Left lung (tissue), 10 donors: ENCODE data around the gene CEP162. TPM values are rescaled to one million over a fixed set of nuclear protein-coding genes. Genes with fewer than 3 reads are reported as not detected.
A peak's percentile ranks its signal among the peaks of the same experiment; 100 is the strongest.
"Not testable (repeated sequence)": the region's sequence is repeated elsewhere in the genome, so short reads cannot be mapped to it uniquely, and the experiment has no call there.

ENCODE experiments used
- ATAC-seq: fragments of 200-7000 bp; cut with Tn5 transposase; one replicate; pipeline ENCODE4 v1.9.1; 2020; ENCODE audit warnings: moderate library complexity
- DNase-seq, 4 donors: peaks; one replicate each; pipeline ENCODE4 v3.0.0-alpha.2; 2013 to 2020
- H3K27ac ChIP-seq, 2 donors: fragments of 200-600 bp; sonication (generic) in 1 of 2; one replicate each; pipeline versions ENCODE4 v1.5.0 to v1.8.0; 2020 to 2021
- H3K27me3 ChIP-seq, 2 donors: fragments of 200-600 bp; sonication (generic) in 1 of 2; one replicate each; pipeline versions ENCODE4 v1.5.0 to v1.8.0; 2020 to 2021
- H3K36me3 ChIP-seq, 2 donors: fragments of 200-600 bp; sonication (generic) in 1 of 2; one replicate each; pipeline versions ENCODE4 v1.5.0 to v1.8.0; 2020 to 2021
- H3K4me1 ChIP-seq, 2 donors: fragments of 200-600 bp; one replicate each; pipeline ENCODE4 v1.8.0; 2021
- H3K4me3 ChIP-seq, 2 donors: fragments of 200-600 bp; sonication (generic) in 1 of 2; one replicate each; pipeline versions ENCODE4 v1.5.0 to v1.8.0; 2020 to 2021; ENCODE audit warnings: mild to moderate bottlenecking in 1 of 2
- H3K9me3 ChIP-seq, 2 donors: fragments of 200-600 bp; sonication (generic) in 1 of 2; one replicate each; pipeline versions ENCODE4 v1.5.0 to v1.8.0; 2020 to 2021
- intact Hi-C, 2 donors: fragments of 100-400 bp; cut with DNase I; formaldehyde crosslinking; loops; one replicate each; pipeline versions ENCODE4 v1.11.2 to v1.14.2; 2022
- polyA plus RNA-seq, 6 donors: library from polyadenylated mRNA; unstranded; fragments of 120-200 nt; gene quantifications; one replicate each; pipeline ENCODE4 v1.2.1, GENCODE V29; 2013; ENCODE audit not compliant: insufficient read length in 6 of 6
- total RNA-seq, 2 donors: library from RNA; stranded (reverse); fragmentation: NEBNext Ultra II Directional; extraction: Animal tissue kit (Norgen Biotek cat#: 25700); gene quantifications; one replicate each; pipeline ENCODE4 v1.2.1, GENCODE V29; 2021
- TF ChIP-seq, protein P1 (sequence below), 2 donors: fragments of 200-600 bp; sonication (generic) in 1 of 2; IDR thresholded peaks; one replicate each; pipeline versions ENCODE4 v1.5.0 to v1.8.0; 2021; ENCODE audit warnings: antibody characterized with exemption in 2 of 2
- donor health status: DM: no; HTN: yes; CAD: no.
- donor health status: DM: no; HTN: no; CAD: no.

CEP162 gene
- total and polyA plus RNA-seq, 8 donors, result 9.7 to 26.4 (median 19.3) TPM

DNA sequence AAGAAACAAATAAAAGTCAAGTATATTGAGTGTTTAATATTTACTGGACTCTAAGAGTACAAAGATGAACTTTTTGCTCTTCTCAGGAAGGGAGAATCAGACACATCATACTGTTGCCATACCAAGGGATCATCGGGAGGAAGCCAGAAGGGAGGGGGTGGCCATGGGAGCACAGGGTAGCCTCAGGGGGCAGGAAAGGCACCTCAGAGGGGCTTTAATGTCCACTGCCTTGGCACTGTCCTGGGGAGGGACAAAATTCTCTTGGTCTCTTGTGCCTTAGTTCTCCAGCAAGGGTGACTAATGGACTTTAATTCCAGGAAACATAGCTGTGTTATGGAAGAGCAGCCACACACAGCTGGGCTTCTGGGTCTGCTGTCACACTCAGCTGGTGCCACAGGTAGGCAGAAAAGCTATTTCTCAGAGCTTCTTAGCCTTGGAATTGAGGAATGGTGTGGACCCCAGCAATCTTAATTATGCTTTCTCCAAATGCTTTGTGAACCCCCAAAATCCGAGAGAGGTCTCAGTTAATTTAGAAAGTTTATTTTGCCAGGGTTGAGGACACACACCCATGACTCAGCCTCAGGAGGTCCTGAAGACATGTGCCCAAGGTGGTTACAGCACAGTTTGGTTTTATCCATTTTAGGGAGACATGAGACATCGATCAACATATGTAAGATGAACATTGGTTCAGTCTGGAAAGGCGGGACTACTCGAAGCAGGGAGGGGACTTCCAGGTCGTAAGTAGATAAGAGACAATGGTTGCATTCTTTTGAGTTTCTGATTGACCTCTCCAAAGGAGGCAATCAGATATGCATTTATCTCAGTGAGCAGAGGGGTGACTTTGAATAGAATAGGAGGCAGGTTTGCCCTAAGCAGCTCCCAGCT is 140.7 kb downstream of the CEP162 start:
- intact Hi-C loops, result no loop called here
- TF ChIP-seq, protein P1, sequence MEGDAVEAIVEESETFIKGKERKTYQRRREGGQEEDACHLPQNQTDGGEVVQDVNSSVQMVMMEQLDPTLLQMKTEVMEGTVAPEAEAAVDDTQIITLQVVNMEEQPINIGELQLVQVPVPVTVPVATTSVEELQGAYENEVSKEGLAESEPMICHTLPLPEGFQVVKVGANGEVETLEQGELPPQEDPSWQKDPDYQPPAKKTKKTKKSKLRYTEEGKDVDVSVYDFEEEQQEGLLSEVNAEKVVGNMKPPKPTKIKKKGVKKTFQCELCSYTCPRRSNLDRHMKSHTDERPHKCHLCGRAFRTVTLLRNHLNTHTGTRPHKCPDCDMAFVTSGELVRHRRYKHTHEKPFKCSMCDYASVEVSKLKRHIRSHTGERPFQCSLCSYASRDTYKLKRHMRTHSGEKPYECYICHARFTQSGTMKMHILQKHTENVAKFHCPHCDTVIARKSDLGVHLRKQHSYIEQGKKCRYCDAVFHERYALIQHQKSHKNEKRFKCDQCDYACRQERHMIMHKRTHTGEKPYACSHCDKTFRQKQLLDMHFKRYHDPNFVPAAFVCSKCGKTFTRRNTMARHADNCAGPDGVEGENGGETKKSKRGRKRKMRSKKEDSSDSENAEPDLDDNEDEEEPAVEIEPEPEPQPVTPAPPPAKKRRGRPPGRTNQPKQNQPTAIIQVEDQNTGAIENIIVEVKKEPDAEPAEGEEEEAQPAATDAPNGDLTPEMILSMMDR (IDR thresholded peaks at IDR 0.05), result no peak
- no peak for ATAC-seq

DNA sequence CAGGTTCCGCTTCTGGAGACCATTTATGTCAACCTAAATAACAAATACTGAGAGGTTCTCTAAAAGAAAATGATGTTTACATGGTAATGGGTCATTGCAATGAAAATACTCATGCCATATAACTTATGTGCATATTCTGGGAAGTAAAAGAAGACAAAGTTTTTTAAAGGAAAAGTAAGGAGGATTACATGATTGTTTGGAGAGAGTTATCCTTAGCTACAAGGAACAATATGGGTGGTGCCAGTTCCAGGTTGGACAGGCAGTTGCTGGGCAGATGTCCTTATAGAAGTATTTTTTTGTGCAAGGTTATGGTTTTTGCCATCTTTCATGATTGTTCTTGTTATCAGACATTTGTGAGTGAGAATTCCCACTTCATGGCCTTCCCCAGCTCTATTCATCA is 141.4 kb downstream of the CEP162 start:
- H3K4me3 ChIP-seq, result no peak overlapping the region
- intact Hi-C loops, result no loop called here
- H3K27ac ChIP-seq, result no peak overlapping the region
- no peak for DNase-seq
- no peaks in the 10 kb centered on the region for H3K4me1 ChIP-seq
- no peak for ATAC-seq
- no peaks in the 10 kb centered on the region for H3K27me3 ChIP-seq
- H3K36me3 ChIP-seq, result no peaks in the 10 kb centered on the region
- TF ChIP-seq, protein P1 (IDR thresholded peaks at IDR 0.05), result no peak
- H3K9me3 ChIP-seq, result no peaks in the 10 kb centered on the region

More for the DNA sequence above, 140.7 kb downstream of the CEP162 start:
- no peaks in the 10 kb centered on the region for H3K4me1 ChIP-seq
- no peak overlapping the region for H3K27ac ChIP-seq
- no peaks in the 10 kb centered on the region for H3K27me3 ChIP-seq
- DNase-seq, result no peak
- no peaks in the 10 kb centered on the region for H3K9me3 ChIP-seq
- H3K36me3 ChIP-seq, result no peaks in the 10 kb centered on the region
- H3K4me3 ChIP-seq, result no peak overlapping the region

DNA sequence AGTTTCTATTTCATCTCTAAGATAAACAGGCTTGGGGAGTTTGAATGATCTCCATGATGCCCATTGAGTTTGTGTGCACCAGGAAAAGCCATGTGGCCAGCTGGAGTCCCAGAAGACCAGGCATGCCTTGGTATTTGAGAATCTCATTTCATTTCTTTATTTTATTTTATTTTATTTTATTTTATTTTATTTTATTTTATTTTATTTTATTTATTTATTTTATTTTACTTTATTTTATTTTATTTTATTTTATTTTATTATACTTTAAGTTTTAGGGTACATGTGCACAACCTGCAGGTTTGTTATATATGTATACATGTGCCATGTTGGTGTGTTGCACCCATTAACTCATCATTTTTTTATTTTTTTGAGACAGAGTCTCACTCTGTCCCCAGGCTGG is 142.7 kb downstream of the CEP162 start:
- DNase-seq, H3K9me3 ChIP-seq, H3K27ac ChIP-seq, ATAC-seq, H3K36me3 ChIP-seq, H3K4me1 ChIP-seq, H3K4me3 ChIP-seq, H3K27me3 ChIP-seq, intact Hi-C loops: not testable (repeated sequence)

DNA sequence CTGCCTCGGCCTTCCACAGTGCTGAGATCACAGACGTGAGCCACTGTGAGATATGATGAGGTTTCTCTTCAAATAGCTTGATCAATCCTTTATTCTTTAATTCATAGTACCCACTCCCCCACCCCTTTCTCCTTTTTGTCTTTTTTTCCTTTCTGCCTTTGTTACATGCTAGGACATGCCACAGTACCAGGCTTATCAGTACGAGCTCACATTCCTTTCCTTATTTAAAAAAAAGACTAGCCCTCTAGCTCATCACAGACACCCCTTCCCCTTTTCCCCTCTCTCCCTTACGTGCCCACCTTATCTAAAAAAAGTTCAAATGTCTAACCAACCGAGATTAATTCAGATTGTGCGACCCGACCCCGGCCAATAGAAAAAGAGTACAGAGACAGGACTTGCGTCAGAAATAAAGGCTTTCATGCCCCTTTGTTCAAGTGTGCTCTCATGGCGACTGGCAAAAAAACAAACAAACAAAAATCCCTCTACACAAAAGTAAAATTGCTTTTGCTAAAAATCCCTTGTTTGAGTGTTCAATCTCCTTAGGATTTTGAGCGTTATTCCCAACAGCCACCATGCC is 144.7 kb downstream of the CEP162 start:
- H3K4me3 ChIP-seq, result no peak overlapping the region
- H3K36me3 ChIP-seq, result no peaks in the 10 kb centered on the region
- intact Hi-C loops, result no loop called here
- no peaks in the 10 kb centered on the region for H3K9me3 ChIP-seq
- ATAC-seq (no peak), DNase-seq (peak in 1 of 4 donors; percentile 7)
- no peak overlapping the region for H3K27ac ChIP-seq
- TF ChIP-seq, protein P1 (IDR thresholded peaks at IDR 0.05), result no peak
- no peaks in the 10 kb centered on the region for H3K27me3 ChIP-seq
- no peaks in the 10 kb centered on the region for H3K4me1 ChIP-seq

DNA sequence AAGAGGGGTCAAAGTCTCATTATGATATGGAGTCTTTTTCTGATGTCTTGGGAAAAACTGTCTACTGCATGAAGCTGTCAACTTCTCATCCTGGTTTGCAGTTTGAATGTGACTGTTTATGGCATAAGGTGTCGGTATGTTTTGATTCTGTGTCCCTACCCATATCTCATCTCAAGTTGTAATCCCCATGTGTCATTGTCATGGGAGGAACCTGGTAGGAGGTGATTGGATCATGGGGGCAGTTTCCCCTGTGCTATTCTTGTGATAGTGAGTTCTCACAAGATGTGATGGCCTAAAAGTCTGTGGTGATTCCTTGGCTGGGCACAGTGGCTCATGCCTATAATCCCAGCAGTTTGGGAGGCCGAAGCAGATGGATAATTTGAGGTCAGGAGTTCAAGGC is 146.2 kb downstream of the CEP162 start:
- no peak overlapping the region for H3K27ac ChIP-seq
- no peaks in the 10 kb centered on the region for H3K9me3 ChIP-seq
- TF ChIP-seq, protein P1 (IDR thresholded peaks at IDR 0.05), result no peak
- no peak for DNase-seq
- no peak for ATAC-seq
- no peaks in the 10 kb centered on the region for H3K4me1 ChIP-seq
- no peaks in the 10 kb centered on the region for H3K36me3 ChIP-seq
- intact Hi-C loops, result no loop called here
- no peaks in the 10 kb centered on the region for H3K27me3 ChIP-seq
- no peak overlapping the region for H3K4me3 ChIP-seq
